HG03108 (cell line): Measurements from ENCODE around the gene CTSC.
A peak's percentile ranks its signal among the peaks of the same experiment; 100 is the strongest.

Experiments used
- ATAC-seq: cut with Tn5 transposase; IDR thresholded peaks from one replicate; pipeline ENCODE4 v1.9.1; 2021; ENCODE audit warnings: moderate library complexity; ENCODE audit not compliant: unreplicated experiment

CTSC gene

DNA sequence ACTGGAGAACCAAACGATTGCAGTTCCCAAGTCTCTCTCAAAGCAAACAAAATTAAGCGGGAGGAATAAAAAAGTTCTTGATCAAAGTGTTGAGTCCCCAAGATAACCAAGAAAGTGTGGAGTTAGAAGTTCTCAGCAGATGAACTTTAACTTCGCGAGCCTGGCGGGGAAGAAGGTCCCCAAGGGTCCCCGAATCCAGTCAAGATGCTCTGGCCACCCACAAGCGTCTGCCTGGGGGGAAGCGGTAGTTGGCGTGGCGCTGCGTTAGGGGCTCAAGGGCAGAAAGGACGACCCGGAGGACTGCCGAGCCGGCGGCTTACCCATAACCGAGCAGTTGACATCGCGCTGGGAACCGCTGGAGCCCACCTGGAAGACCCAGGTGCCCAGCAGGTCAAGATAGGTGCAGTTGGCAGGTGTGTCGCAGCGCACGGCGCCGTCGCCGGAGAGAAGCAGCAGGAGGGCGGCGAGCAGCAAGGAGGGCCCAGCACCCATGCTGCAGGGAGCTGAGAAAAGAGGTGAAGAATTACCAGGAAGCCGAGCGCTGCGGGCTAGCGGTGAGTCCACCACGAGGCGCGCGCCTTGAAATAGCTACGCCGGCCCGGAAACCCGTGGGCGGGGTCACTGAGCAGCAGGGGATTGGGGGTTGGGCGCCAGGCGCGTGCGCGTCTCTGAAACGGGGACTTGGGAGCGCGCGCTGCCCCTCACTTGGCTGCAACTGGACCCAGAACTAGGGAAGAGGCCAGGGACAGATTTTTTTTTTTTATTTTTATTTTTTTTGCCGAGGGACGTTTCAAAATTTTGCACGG is at the start of gene CTSC:
Gene CTSC (minus strand): TSS at position 556 of the 806 bp plus-strand sequence. CDS start 64 bp downstream, at position 492.
- ATAC-seq: peak; percentile 91

DNA sequence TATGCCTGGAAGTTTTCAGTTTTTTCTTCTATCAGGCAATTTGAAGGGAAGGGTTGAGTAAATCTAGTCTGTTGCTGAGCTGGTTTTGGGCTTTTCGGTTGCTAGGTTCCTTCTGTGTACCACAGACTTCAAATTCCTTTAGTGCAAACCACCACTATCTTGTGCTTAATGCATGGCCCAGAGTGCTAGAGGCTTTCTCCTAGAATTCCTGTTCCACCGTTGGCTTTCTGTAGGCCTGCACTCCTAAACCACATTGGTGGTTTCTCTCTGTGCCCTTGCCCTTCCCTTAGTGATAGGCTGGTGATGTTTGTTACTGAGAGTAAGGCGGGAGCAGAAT is 47.1 kb upstream of the CTSC start:
- no peak for ATAC-seq

DNA sequence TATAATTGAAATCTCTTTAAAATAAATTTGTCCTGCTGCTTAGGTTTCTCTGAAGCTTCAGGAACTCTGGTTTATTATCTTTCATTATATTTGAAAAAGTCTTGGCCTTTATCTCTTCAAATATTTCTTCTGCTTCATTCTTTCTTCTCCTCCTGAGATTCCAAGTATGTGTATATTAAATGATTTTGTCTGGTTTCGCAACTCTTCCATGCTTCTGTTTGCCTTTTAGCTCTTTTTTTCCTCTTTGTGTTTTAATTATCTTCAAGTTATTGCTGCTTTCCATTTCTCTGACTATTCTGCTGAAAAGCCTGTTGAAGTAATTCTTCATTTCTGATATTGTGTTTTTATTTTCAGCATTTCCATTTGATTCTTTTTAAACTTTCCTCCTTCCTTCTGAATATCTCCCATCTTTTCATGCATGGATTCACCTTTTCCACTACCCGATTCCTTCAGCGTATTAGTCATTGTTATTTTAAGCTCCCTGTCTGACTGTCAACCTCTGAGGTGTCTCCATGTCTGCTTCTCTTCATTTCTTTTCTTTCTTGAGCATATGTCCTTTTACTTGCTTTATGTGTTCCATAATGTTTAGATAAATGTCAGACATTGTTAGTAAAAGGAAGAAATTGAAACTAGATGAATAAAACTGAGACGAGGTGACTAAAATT is 46.6 kb upstream of the CTSC start:
- no peak for ATAC-seq

GRCh38 chr11:88383447-88383846 is 45.9 kb upstream of the CTSC start:
- ATAC-seq: no peak

GRCh38 chr11:88379130-88379529 is 41.6 kb upstream of the CTSC start:
- ATAC-seq: no peak

GRCh38 chr11:88378422-88379066 is 41.0 kb upstream of the CTSC start:
- ATAC-seq: no peak

- no peak for ATAC-seq
Measured at GRCh38 chr11:88377646-88378045, 40.1 kb upstream of the CTSC start.

- no peak for ATAC-seq
Measured at GRCh38 chr11:88377144-88377543, 39.6 kb upstream of the CTSC start.

DNA sequence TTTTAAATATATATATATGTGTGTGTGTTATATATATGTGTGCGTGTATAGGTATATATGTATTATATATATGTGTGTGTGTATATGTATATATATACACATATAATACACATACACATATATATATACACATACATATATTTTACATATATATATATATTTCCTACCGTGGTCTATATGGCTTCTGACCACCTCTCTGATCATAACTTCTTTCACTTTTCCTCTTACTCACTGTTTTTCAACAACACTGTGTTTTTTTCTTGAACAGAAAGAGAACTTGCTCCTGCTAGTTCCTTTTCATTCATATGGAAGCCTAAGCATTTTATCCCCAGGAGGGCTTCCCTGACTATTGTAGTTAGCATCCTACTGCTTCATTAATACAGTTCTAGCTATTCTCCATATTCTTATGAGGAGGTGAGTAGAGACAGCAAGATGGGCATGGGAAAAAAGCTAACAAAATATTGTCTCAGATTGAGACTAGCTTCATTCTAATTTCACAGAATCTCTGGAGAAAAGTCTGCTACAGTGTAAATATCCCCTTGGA is 38.5 kb upstream of the CTSC start:
- ATAC-seq: no peak

DNA sequence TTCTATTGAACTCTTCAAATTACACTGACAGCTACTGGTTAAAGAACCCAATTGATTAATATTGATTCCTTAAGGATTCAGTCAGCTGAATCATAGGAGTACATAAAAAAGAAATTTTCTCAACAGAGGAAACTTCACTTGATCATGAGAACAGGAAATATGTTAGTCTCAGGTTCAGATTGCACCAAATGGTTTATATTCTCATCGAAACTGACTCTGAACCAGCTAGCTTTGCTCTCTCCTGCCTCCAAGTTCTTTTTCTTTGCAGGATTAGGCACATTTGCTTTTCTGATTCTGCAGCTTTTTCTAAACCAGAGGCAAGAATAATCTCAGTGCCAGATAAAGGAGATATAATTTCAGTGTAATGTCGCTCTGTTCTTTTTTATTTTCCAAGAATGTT is 33.2 kb upstream of the CTSC start:
- ATAC-seq: no peak

DNA sequence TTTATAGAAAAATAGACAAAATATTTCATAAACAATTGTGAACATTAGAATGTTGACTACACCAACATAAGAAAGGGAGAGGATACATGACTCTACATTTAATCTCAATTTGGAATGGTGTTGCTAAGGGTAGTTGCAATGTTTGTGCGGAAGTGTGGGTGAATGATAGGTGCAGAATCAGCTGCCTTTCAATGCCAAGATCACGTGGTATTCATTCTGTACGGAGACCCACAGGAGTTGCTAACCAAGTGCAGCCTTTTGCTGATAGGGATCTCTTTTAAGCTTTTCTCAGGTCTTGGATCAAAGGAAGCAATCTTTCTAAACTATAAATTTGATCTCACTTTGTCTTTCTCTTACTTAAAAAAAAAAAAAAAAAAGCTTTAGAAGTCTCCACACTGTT is 29.8 kb upstream of the CTSC start:
- no peak for ATAC-seq

DNA sequence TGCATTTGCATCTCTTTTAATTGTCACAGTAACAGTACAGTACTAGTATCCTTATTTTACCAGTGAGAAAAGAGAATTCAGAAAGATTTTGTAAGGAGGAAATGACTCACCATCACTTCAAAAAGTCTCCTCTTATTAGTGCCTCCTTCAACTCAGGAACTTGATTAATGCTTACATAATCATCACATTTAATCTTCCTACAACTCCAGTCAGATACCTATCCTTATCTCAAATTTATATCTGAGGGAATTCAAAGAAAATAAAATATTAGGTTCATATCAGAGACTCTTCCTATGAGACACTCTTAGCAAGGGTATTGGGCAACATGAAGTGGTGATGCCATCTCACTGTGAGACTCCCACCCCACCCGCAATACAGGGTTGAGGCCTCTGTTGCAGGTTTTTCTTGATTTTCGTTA is 26.1 kb upstream of the CTSC start:
- no peak for ATAC-seq

- ATAC-seq: no peak
Measured at GRCh38 chr11:88363004-88363403, 25.5 kb upstream of the CTSC start.

- no peak for ATAC-seq
Measured at GRCh38 chr11:88360141-88360540, 22.6 kb upstream of the CTSC start.

DNA sequence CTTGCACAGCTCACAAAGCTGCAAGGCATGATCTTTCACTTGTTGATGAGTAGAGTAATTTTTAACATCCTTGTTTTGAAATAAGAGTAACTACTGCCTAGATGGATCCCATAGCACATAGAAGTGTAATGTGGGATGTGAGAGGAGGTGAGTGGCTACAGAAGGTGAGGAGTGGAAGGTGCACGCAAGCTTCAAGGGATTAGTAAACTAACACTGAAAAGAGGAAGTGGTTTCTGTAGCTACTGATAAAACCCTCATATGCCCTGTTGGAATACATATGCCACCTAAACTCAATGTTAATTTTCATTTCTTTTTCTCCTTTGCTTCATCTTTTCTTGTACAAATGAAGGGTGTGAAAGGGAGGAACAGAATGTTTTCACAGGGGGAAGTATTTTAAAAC is 22.0 kb upstream of the CTSC start:
- ATAC-seq: peak; percentile 65

DNA sequence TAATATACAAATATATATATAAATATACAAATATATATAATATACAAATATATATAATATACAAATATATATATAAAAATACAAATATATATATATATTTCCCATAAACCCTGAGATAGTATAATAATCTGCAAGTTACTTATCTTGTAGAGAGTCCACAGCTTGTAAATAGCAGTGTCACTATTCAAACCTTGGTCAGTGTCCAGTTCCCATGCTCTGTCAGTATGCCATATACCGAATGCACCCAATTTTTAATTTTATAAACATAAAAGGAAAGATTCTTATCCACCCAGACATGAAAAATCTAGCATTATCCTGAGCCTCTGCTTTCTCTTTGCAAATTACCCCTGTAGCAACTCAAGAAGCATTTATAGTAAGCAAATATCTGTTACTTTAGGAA is 21.6 kb upstream of the CTSC start:
- no peak for ATAC-seq

DNA sequence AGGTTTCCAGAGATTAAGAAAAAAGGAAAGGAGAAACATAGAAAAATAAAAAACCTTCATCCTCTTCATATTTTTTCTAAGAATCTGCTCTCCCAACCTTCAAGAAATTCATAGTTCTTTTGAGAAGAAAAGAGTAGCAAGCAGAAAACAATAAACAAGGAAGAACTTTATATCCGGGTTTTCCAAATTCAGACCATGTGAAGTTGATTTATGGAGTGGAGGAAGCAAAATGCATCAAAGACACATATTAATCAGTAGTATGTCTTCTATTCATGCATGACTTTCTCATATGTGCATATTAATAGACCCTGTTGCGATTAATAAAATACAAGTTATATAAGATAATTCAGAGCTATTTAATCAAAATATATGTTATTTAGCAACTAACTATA is 20.5 kb upstream of the CTSC start:
- no peak for ATAC-seq

- peak; percentile 41 for ATAC-seq
Measured at GRCh38 chr11:88357323-88358039, 19.9 kb upstream of the CTSC start.

DNA sequence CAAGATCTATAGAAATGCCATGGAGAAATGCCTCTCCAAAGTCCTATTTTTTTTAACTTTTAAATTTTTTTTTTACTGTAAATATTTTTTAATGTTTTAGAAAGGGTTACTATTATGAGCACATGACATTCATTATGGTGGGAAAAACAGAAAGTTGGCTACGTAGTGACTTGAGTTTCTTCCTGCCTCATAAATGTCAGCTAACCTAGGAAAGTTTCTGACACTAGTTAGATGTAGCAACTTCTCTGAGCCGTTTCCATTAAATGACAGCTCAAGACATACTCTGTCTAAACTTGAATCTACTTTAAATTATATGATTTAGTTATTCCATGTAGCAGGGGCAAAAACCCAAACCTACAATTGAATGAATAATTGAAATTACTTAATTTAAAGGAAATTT is 18.4 kb upstream of the CTSC start:
- no peak for ATAC-seq

DNA sequence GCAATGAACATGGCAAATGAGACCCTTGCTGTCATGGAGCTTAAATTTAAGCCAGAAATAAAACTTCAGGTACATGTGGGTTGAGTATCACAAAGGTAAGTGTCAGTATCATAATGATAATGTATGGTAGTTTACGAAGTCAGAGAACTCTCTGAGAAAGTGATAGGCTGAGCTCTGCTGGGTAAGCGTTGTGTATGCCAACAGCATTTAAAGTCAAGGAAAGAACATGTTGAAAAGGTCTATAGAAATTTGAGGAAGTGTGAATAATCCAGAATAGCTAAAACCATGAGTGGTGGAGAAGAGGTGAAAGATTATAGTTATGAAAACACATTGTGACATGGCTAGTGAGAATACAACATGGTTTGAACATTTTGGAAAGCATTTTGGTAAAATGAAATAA is 17.4 kb upstream of the CTSC start:
- no peak for ATAC-seq

GRCh38 chr11:88353835-88354496 is 16.4 kb upstream of the CTSC start:
- ATAC-seq: peak; percentile 30
